Neural cell (in vitro differentiated cells): ENCODE results near the gene PLXNA2. TPM values are rescaled to one million over a fixed set of nuclear protein-coding genes. Genes with fewer than 3 reads are reported as not detected.

ENCODE experiments used
- H2AFZ ChIP-seq: fragments of 200-600, 300-800 bp; sonication (generic), shearing (Covaris generic); 2 replicates; pipeline ENCODE4 v1.6.0; 2014; ENCODE audit warnings: low read depth, mild to moderate bottlenecking, antibody characterized with exemption, low read length, moderate library complexity
- H3F3A ChIP-seq: fragments of 200-600 bp; shearing (Covaris generic); 2 replicates; pipeline ENCODE4 v1.6.1; 2016; ENCODE audit warnings: mild to moderate bottlenecking, moderate library complexity, mixed read lengths, antibody characterized with exemption, low read length; ENCODE audit not compliant: insufficient read depth, poor library complexity, severe bottlenecking
- H3K27ac ChIP-seq: fragments of 200-600, 300-800 bp; sonication (generic), shearing (Covaris generic); 2 replicates; pipeline ENCODE4 v1.5.1; 2014; ENCODE audit warnings: mild to moderate bottlenecking, low read length, moderate library complexity
- H3K27me3 ChIP-seq: fragments of 300-800, 200-600 bp; sonication (generic), shearing (Covaris generic); 2 replicates; pipeline ENCODE4 v1.6.0; 2014; ENCODE audit warnings: mild to moderate bottlenecking, low read depth, low read length, moderate library complexity; ENCODE audit not compliant: insufficient read depth
- H3K36me3 ChIP-seq: fragments of 300-800, 200-600 bp; sonication (generic), shearing (Covaris generic); 2 replicates; pipeline ENCODE4 v1.5.1; 2014; ENCODE audit warnings: mild to moderate bottlenecking, antibody characterized with exemption, low read length, moderate library complexity; ENCODE audit not compliant: insufficient read depth
- H3K4me2 ChIP-seq: fragments of 300-800, 200-600 bp; sonication (generic), shearing (Covaris generic); 2 replicates; pipeline ENCODE4 v1.6.0; 2014; ENCODE audit warnings: mild to moderate bottlenecking, low read length
- H3K4me3 ChIP-seq: fragments of 300-800, 200-600 bp; sonication (generic), shearing (Covaris generic); 2 replicates; pipeline ENCODE4 v1.5.1; 2014; ENCODE audit warnings: mild to moderate bottlenecking, low read length, moderate library complexity
- H3K79me2 ChIP-seq: fragments of 200-600 bp; shearing (Covaris generic); replicated peaks from 2 replicates; pipeline ENCODE4 v1.6.0; 2014; ENCODE audit warnings: mild to moderate bottlenecking, low read length, moderate library complexity; ENCODE audit not compliant: insufficient read depth
- H3K9ac ChIP-seq: fragments of 300-800, 200-600 bp; sonication (generic), shearing (Covaris generic); 2 replicates; pipeline ENCODE4 v1.6.1; 2016; ENCODE audit warnings: mild to moderate bottlenecking, low read length, mixed read lengths
- H3K9me2 ChIP-seq: fragments of 200-600 bp; shearing (Covaris generic); 2 replicates; pipeline ENCODE4 v1.6.1; 2016; ENCODE audit warnings: mild to moderate bottlenecking, low read length, mixed read lengths; ENCODE audit not compliant: insufficient read depth
- H3K9me3 ChIP-seq: fragments of 200-600, 300-800 bp; sonication (generic), shearing (Covaris generic); 2 replicates; pipeline ENCODE4 v1.6.1; 2016; ENCODE audit warnings: mild to moderate bottlenecking, mixed run types, low read length, moderate library complexity, mixed read lengths
- H4K20me1 ChIP-seq: fragments of 200-600 bp; shearing (Covaris generic); 2 replicates; pipeline ENCODE4 v1.6.1; 2016; ENCODE audit warnings: mild to moderate bottlenecking, mixed run types; ENCODE audit not compliant: insufficient read depth
- CTCF ChIP-seq: fragments of 450-650 bp; IDR thresholded peaks from 2 replicates; pipeline ENCODE4 v1.5.1; 2014; ENCODE audit warnings: antibody characterized with exemption, mild to moderate bottlenecking, moderate library complexity; ENCODE audit not compliant: poor library complexity, severe bottlenecking
- EP300 ChIP-seq: fragments of 450-650 bp; conservative IDR thresholded peaks from 2 replicates; pipeline ENCODE4 v1.6.1; 2014; ENCODE audit warnings: antibody characterized with exemption, mild to moderate bottlenecking, moderate library complexity; ENCODE audit not compliant: poor library complexity, severe bottlenecking
- EZH2 ChIP-seq: fragments of 200-600, 300-800 bp; shearing (Covaris generic), sonication (generic); IDR thresholded peaks from 2 replicates; pipeline ENCODE4 v1.6.1; 2014; ENCODE audit warnings: antibody characterized with exemption, low read length, borderline replicate concordance, mild to moderate bottlenecking; ENCODE audit not compliant: insufficient read depth, poor library complexity, severe bottlenecking
- MXI1 ChIP-seq: fragments of 450-650 bp; conservative IDR thresholded peaks from 2 replicates; pipeline ENCODE4 v1.6.1; 2014; ENCODE audit warnings: antibody characterized with exemption, mild to moderate bottlenecking; ENCODE audit not compliant: poor library complexity, severe bottlenecking
- POLR2AphosphoS5 ChIP-seq: IDR thresholded peaks from 2 replicates; pipeline ENCODE4 v1.6.1; 2012
- RAD21 ChIP-seq: fragments of 450-650 bp; conservative IDR thresholded peaks from 2 replicates; pipeline ENCODE4 v1.6.1; 2014; ENCODE audit warnings: antibody characterized with exemption, mild to moderate bottlenecking, moderate library complexity
- REST ChIP-seq: IDR thresholded peaks from 2 replicates; pipeline ENCODE4 v1.6.1; 2012; ENCODE audit warnings: borderline replicate concordance
- SMC3 ChIP-seq: fragments of 450-650 bp; conservative IDR thresholded peaks from 2 replicates; pipeline ENCODE4 v1.6.1; 2014; ENCODE audit warnings: antibody characterized with exemption, mild to moderate bottlenecking, moderate library complexity; ENCODE audit not compliant: poor library complexity
- TAF1 ChIP-seq: IDR thresholded peaks from 2 replicates; pipeline ENCODE4 v1.6.1; 2012; ENCODE audit warnings: low read depth
- polyA plus RNA-seq: library from polyadenylated mRNA; depleted of rRNA; stranded (reverse); fragments of >200 nt; gene quantifications from 2 replicates; pipeline ENCODE4 v1.2.3, GENCODE V29; 2014

PLXNA2 gene
- polyA plus RNA-seq, 1 donor from 2014 or later: 30.6 TPM

- no peak overlapping the region for H3K4me3 ChIP-seq
- TF ChIP-seq CTCF: no peak
- no peak for TF ChIP-seq RAD21
- TF ChIP-seq EP300: no peak
- TF ChIP-seq EZH2: no peak
- TF ChIP-seq POLR2AphosphoS5: no peak
- TF ChIP-seq TAF1: no peak
- TF ChIP-seq SMC3: no peak
- no peak for TF ChIP-seq MXI1
- no peak for TF ChIP-seq REST
- H3K79me2 ChIP-seq: no peaks in the 10 kb centered on the region
- no peak overlapping the region for H3K9ac ChIP-seq
- H2AFZ ChIP-seq: no peak overlapping the region
- no peaks in the 10 kb centered on the region for H4K20me1 ChIP-seq
- H3K4me2 ChIP-seq: no peak overlapping the region
- no peaks in the 10 kb centered on the region for H3K9me3 ChIP-seq
- H3F3A ChIP-seq: no peaks in the 10 kb centered on the region
- no peaks in the 10 kb centered on the region for H3K27me3 ChIP-seq
- peaks cover 12% of the 10 kb centered on the region for H3K36me3 ChIP-seq
- no peak overlapping the region for H3K27ac ChIP-seq
- H3K9me2 ChIP-seq: no peaks in the 10 kb centered on the region
Observed at GRCh38 chr1:208025031-208025430, 219.2 kb downstream of the PLXNA2 start.

DNA sequence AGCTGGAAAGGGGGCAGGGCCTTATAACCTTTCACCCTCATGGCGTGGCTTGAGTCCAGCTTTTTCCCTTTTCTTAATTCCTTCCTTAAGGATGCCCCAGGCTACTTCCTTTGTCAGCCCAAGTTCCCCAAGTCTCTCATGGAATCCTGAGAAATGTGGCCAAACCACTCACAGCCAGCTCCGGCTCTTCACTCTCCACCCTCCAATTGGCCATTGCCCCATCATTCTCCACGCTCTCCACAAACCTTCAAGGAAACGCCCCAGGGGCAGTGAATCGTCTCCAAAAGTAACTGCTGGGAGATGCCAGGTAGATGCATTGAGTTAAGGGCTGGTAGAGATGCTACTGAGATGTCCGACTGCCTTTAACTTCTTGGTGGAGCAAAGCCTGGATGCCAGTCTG, 219.8 kb downstream of the PLXNA2 start:
- no peak overlapping the region for H3K27ac ChIP-seq
- no peaks in the 10 kb centered on the region for H4K20me1 ChIP-seq
- no peaks in the 10 kb centered on the region for H3F3A ChIP-seq
- H3K79me2 ChIP-seq: no peaks in the 10 kb centered on the region
- H3K4me2 ChIP-seq: no peak overlapping the region
- H3K9me2 ChIP-seq: no peaks in the 10 kb centered on the region
- no peak overlapping the region for H3K9ac ChIP-seq
- no peak for TF ChIP-seq EZH2
- no peak for TF ChIP-seq MXI1
- no peak for TF ChIP-seq TAF1
- TF ChIP-seq EP300: no peak
- no peak for TF ChIP-seq SMC3
- no peak for TF ChIP-seq REST
- no peak for TF ChIP-seq POLR2AphosphoS5
- no peak for TF ChIP-seq CTCF
- TF ChIP-seq RAD21: no peak
- no peak overlapping the region for H3K4me3 ChIP-seq
- H3K36me3 ChIP-seq: peaks cover 12% of the 10 kb centered on the region
- H3K9me3 ChIP-seq: no peaks in the 10 kb centered on the region
- H3K27me3 ChIP-seq: no peaks in the 10 kb centered on the region
- H2AFZ ChIP-seq: no peak overlapping the region
